Stomach (tissue), 9 donors: ENCODE data around the gene WDR27. TPM values are rescaled to one million over a fixed set of nuclear protein-coding genes. Genes with fewer than 3 reads are reported as not detected.
"Not testable (repeated sequence)": the region's sequence is repeated elsewhere in the genome, so short reads cannot be mapped to it uniquely, and the experiment has no call there.

Source experiments
- DNase-seq, 2 donors: peaks; one replicate each; pipeline versions ENCODE4 v3.0.0 to v3.0.0-alpha.2; 2013 to 2019
- H3K27ac ChIP-seq, 5 donors: fragments of 200-600 bp in 4 of 5; sonication (generic) in 4 of 5; one replicate each; pipeline ENCODE4 v1.5.1; 2013 to 2019; ENCODE audit warnings: mild to moderate bottlenecking in 1 of 5, moderate library complexity in 1 of 5
- H3K27me3 ChIP-seq, 3 donors: fragments of 200-600 bp; sonication (generic); one replicate each; pipeline ENCODE4 v1.5.1; 2017 to 2019; ENCODE audit warnings: mixed run types in 1 of 3
- H3K36me3 ChIP-seq, 4 donors: fragments of 200-600 bp; sonication (generic); 1 replicate in 3 of 4; 2 replicates in 1 of 4; pipeline ENCODE4 v1.5.1; 2016 to 2019
- H3K4me1 ChIP-seq, 4 donors: fragments of 200-600 bp; sonication (generic); one replicate each; pipeline ENCODE4 v1.5.1; 2016 to 2019
- H3K4me3 ChIP-seq, 4 donors: fragments of 200-600 bp; sonication (generic) in 3 of 4; one replicate each; pipeline ENCODE4 v1.5.1; 2016 to 2019; ENCODE audit warnings: mild to moderate bottlenecking in 1 of 4
- H3K9me3 ChIP-seq, 4 donors: fragments of 200-600 bp; sonication (generic); one replicate each; pipeline ENCODE4 v1.5.1; 2016 to 2019
- CTCF ChIP-seq, 7 experiments: fragments of 450-650 bp in 4 of 7; fragments of 200-600 bp in 3 of 7; sonication (generic) in 3 of 7; IDR thresholded peaks; one replicate each; pipeline ENCODE4 v1.5.1; 2016 to 2019; ENCODE audit warnings: antibody characterized with exemption in 7 of 7, control low read depth in 2 of 7, mild to moderate bottlenecking in 1 of 7
- EP300 ChIP-seq: sonication (generic); formaldehyde crosslinking; IDR thresholded peaks from one replicate; pipeline ENCODE4 v1.6.1; 2017; ENCODE audit warnings: antibody characterized with exemption
- POLR2A ChIP-seq, 4 donors: fragments of 450-650 bp; IDR thresholded peaks; one replicate each; pipeline ENCODE4 v1.6.1; 2016; ENCODE audit warnings: antibody characterized with exemption in 4 of 4, control low read depth in 2 of 4, mild to moderate bottlenecking in 1 of 4, moderate library complexity in 1 of 4
- POLR2AphosphoS5 ChIP-seq, 3 donors: sonication (generic); formaldehyde crosslinking; IDR thresholded peaks; one replicate each; pipeline ENCODE4 v1.6.1; 2016; ENCODE audit warnings: antibody characterized with exemption in 3 of 3
- WGBS, 5 donors: extraction: QIAGEN DNeasy Blood & Tissue Kit in 3 of 5; methylation state at CpG; one replicate each; pipeline versions ENCODE4 v1.1.5 to v1.1.7; 2013 to 2018; 5-methylcytosine and 5-hydroxymethylcytosine counted together
- intact Hi-C: fragments of 100-400 bp; cut with DNase I; formaldehyde crosslinking; loops from one replicate; pipeline ENCODE4 v1.15.1; 2023; ENCODE audit warnings: low total_unique reads
- polyA plus RNA-seq, 3 donors: library from polyadenylated mRNA; stranded (reverse); fragments of 200-250 nt; gene quantifications; one replicate each; pipeline ENCODE4 v1.2.3, GENCODE V29; 2013
- total RNA-seq, 5 donors: library from RNA; depleted of rRNA; stranded (reverse); fragments of >200 nt; gene quantifications; one replicate each; pipeline versions ENCODE4 v1.1.0 to v1.2.3, GENCODE V29; 2014 to 2016
- donor health status: healthy with polysubstance abuse.
- donor health status: Bipolar disorder and iron deficiency.
- donor health status: healthy.

Gene WDR27
- total and polyA plus RNA-seq, 8 donors = 4.9 to 271 (median 39.9) TPM

GRCh38 chr6:169697115-169697514 lies 4.7 kb downstream of the WDR27 start:
- not testable (repeated sequence) for H3K4me3 ChIP-seq, DNase-seq
- H3K9me3 ChIP-seq = peaks cover 0 to 12% (median 4%) of the 10 kb centered on the region in 4 donors

GRCh38 chr6:169695131-169695530 lies 6.7 kb downstream of the WDR27 start:
- TF ChIP-seq POLR2A (IDR thresholded peaks at IDR 0.05) (no peak), POLR2AphosphoS5 (IDR thresholded peaks at IDR 0.05) (no peak), EP300 (no peak), CTCF (IDR thresholded peaks at IDR 0.05) (no peak)
- WGBS, 5 donors = 78 to 87% (median 81%) methylated on average over 5 of the region's 5 CpGs
- DNase-seq = no peak
- H3K4me3 ChIP-seq = no peak overlapping the region
- intact Hi-C loops = no loop called here
- H3K27ac ChIP-seq = no peak overlapping the region
- peaks cover 0 to 15% (median 2%) of the 10 kb centered on the region in 4 donors for H3K36me3 ChIP-seq
- H3K4me1 ChIP-seq = peaks cover 0 to 10% (median 4%) of the 10 kb centered on the region in 4 donors
- no peaks in the 10 kb centered on the region for H3K27me3 ChIP-seq
- H3K9me3 ChIP-seq = peaks cover 0 to 13% (median 4%) of the 10 kb centered on the region in 4 donors

More at GRCh38 chr6:169697115-169697514, 4.7 kb downstream of the WDR27 start:
- H3K27me3 ChIP-seq, intact Hi-C loops, H3K27ac ChIP-seq, H3K36me3 ChIP-seq: not testable (repeated sequence)
- peak in 2 of 7 experiments; percentile 12 to 26 for TF ChIP-seq CTCF (IDR thresholded peaks at IDR 0.05)
- 87 to 93% (median 90%) methylated on average over 10 of the region's 10 CpGs for WGBS, 5 donors
- peaks cover 0 to 23% (median 17%) of the 10 kb centered on the region in 4 donors for H3K4me1 ChIP-seq

GRCh38 chr6:169692516-169692915 lies 9.3 kb downstream of the WDR27 start:
- no peak for DNase-seq
- peaks cover 0 to 13% (median 4%) of the 10 kb centered on the region in 4 donors for H3K9me3 ChIP-seq
- peaks cover 0 to 39% (median 13%) of the 10 kb centered on the region in 4 donors for H3K36me3 ChIP-seq
- intact Hi-C loops = no loop called here
- TF ChIP-seq POLR2A (IDR thresholded peaks at IDR 0.05) (no peak), EP300 (no peak), CTCF (IDR thresholded peaks at IDR 0.05) (no peak), POLR2AphosphoS5 (IDR thresholded peaks at IDR 0.05) (no peak)
- no peak overlapping the region for H3K4me3 ChIP-seq
- 88 to 100% (median 96%) methylated on average over 3 of the region's 3 CpGs for WGBS, 5 donors
- H3K27ac ChIP-seq = no peak overlapping the region
- H3K27me3 ChIP-seq = no peaks in the 10 kb centered on the region
- no peaks in the 10 kb centered on the region for H3K4me1 ChIP-seq

- intact Hi-C loops = no loop called here
- WGBS, 5 donors = 95 to 96% (median 95%) methylated on average over 2 of the region's 2 CpGs
- Histone ChIP-seq H3K4me3 (no peak overlapping the region), H3K27me3 (no peaks in the 10 kb centered on the region), H3K4me1 (no peaks in the 10 kb centered on the region), H3K27ac (no peak overlapping the region), H3K36me3 (peaks cover 2 to 52% (median 23%) of the 10 kb centered on the region in 4 donors), H3K9me3 (peaks cover 0 to 19% (median 8%) of the 10 kb centered on the region in 4 donors)
- TF ChIP-seq POLR2A (IDR thresholded peaks at IDR 0.05) = no peak
- no peak for TF ChIP-seq CTCF (IDR thresholded peaks at IDR 0.05)
- no peak for TF ChIP-seq EP300
- no peak for TF ChIP-seq POLR2AphosphoS5 (IDR thresholded peaks at IDR 0.05)
- DNase-seq = no peak
Measured at GRCh38 chr6:169691260-169691659, 10.6 kb downstream of the WDR27 start.
